CD4-positive, alpha-beta T cell treated with Interleukin-6 for 4 hours (primary cell): ENCODE data around the gene REL.
"Not testable (repeated sequence)": the region's sequence is repeated elsewhere in the genome, so short reads cannot be mapped to it uniquely, and the experiment has no call there.

Experiments used
- DNase-seq: peaks from one replicate; pipeline ENCODE4 v3.0.0-alpha.2; 2020; ENCODE audit warnings: mixed read lengths

REL gene

GRCh38 chr2:60926741-60927552 is 45.6 kb downstream of the REL start:
- DNase-seq: no peak

- DNase-seq: not testable (repeated sequence)
Observed at GRCh38 chr2:60932061-60932460, 50.7 kb downstream of the REL start.

- DNase-seq: no peak
Observed at GRCh38 chr2:60932954-60933353, 51.6 kb downstream of the REL start.

GRCh38 chr2:60934165-60934722 is 52.9 kb downstream of the REL start:
- DNase-seq: no peak

- DNase-seq: no peak
Observed at GRCh38 chr2:60936757-60937156, 55.4 kb downstream of the REL start.

GRCh38 chr2:60938301-60938700 is 56.9 kb downstream of the REL start:
- DNase-seq: no peak

- DNase-seq: no peak
Observed at GRCh38 chr2:60939622-60940021, 58.2 kb downstream of the REL start.

GRCh38 chr2:60945341-60945740 is 64.0 kb downstream of the REL start:
- DNase-seq: no peak

- DNase-seq: no peak
Observed at GRCh38 chr2:60947056-60947455, 65.7 kb downstream of the REL start.

GRCh38 chr2:60948161-60948560 is 66.8 kb downstream of the REL start:
- DNase-seq: no peak

GRCh38 chr2:60948926-60949579 is 67.7 kb downstream of the REL start:
- no peak for DNase-seq

- no peak for DNase-seq
Observed at GRCh38 chr2:60954139-60954538, 72.8 kb downstream of the REL start.

- DNase-seq: no peak
Observed at GRCh38 chr2:60957224-60957623, 75.8 kb downstream of the REL start.

- DNase-seq: no peak
Observed at GRCh38 chr2:60957643-60958042, 76.3 kb downstream of the REL start.

GRCh38 chr2:60958361-60958760 is 77.0 kb downstream of the REL start:
- no peak for DNase-seq

- no peak for DNase-seq
Observed at GRCh38 chr2:60958800-60959199, 77.4 kb downstream of the REL start.

GRCh38 chr2:60959501-60959900 is 78.1 kb downstream of the REL start:
- no peak for DNase-seq

GRCh38 chr2:60960706-60961105 is 79.3 kb downstream of the REL start:
- DNase-seq: no peak

- no peak for DNase-seq
Observed at GRCh38 chr2:60961457-60961856, 80.1 kb downstream of the REL start.

GRCh38 chr2:60962528-60962927 is 81.2 kb downstream of the REL start:
- no peak for DNase-seq

GRCh38 chr2:60963190-60963589 is 81.8 kb downstream of the REL start:
- DNase-seq: no peak

- peak; percentile 15 for DNase-seq
Observed at GRCh38 chr2:60964651-60965498, 83.5 kb downstream of the REL start.

GRCh38 chr2:60965499-60965785 is 84.1 kb downstream of the REL start:
- DNase-seq: no peak
